A549 (cell line): ENCODE data around the gene PIF1. TPM values are rescaled to one million over a fixed set of nuclear protein-coding genes. Genes with fewer than 3 reads are reported as not detected.

ENCODE experiments used
- ATAC-seq, 2 experiments: fragments of 200-7000 bp in 1 of 2; fragments of >200 bp in 1 of 2; cut with Nextera tagmentation in 1 of 2; cut with Tn5 transposase in 1 of 2; 3 replicates each; pipeline versions ENCODE4 v1.8.0 to v1.9.1; 2018 to 2020; ENCODE audit warnings: mild to moderate bottlenecking in 1 of 2, moderate library complexity in 1 of 2
- CTCF ChIA-PET: fragments of 300-600 bp; sonication (Branson Sonifier 250); formaldehyde crosslinking; extraction: SDS; loops from one replicate; lab custom pipeline; 2021; ENCODE audit warnings: antibody characterized with exemption, inconsistent platforms; lab: Yijun Ruan, JAX
- POLR2A ChIA-PET: fragments of 350-600 bp; formaldehyde crosslinking; extraction: SDS; loops from one replicate; lab custom pipeline; 2021; ENCODE audit warnings: antibody characterized with exemption, inconsistent platforms; lab: Yijun Ruan, JAX
- DNase-seq, 2 experiments: peaks; one replicate each; pipeline versions ENCODE4 v3.0.0 to v3.0.0-alpha.2; 2011 to 2016; ENCODE audit warnings: low read depth in 1 of 2, low spot score in 1 of 2
- FAIRE-seq: peaks from 2 replicates; lab custom pipeline; 2011; peaks lifted over from hg19 to GRCh38; lab: Jason Lieb, UNC
- H3K27ac ChIP-seq, 2 experiments: fragments of >200 bp; sonication (Bioruptor Twin); formaldehyde crosslinking; 3 replicates each; pipeline ENCODE4 v1.5.1; 2016 to 2017
- H3K4me1 ChIP-seq: fragments of >200 bp; sonication (Bioruptor Twin); formaldehyde crosslinking; 3 replicates; pipeline ENCODE4 v1.6.1; 2016
- H3K4me2 ChIP-seq: fragments of >200 bp; sonication (Bioruptor Twin); formaldehyde crosslinking; 3 replicates; pipeline ENCODE4 v1.6.1; 2016
- H3K4me3 ChIP-seq: fragments of >200 bp; sonication (Bioruptor Twin); formaldehyde crosslinking; 3 replicates; pipeline ENCODE4 v1.5.1; 2016
- H3K9me3 ChIP-seq: fragments of >200 bp; sonication (Bioruptor Twin); formaldehyde crosslinking; 3 replicates; pipeline ENCODE4 v1.6.1; 2016
- BCL3 ChIP-seq: fragments of >200 bp; sonication (Bioruptor Twin); formaldehyde crosslinking; IDR thresholded peaks from 3 replicates; pipeline ENCODE4 v1.6.1; 2016
- BHLHE40 ChIP-seq: IDR thresholded peaks from 2 replicates; pipeline ENCODE4 v1.6.1; 2012; ENCODE audit warnings: low read depth, low read length, inconsistent platforms
- CHD4 ChIP-seq: fragments of 200-600 bp; sonication (generic); IDR thresholded peaks from 2 replicates; pipeline ENCODE4 v1.6.1; 2016; ENCODE audit warnings: antibody characterized with exemption, mild to moderate bottlenecking, borderline replicate concordance
- EHF ChIP-seq: fragments of 250-450 bp; sonication (Bioruptor Pico); IDR thresholded peaks from 2 replicates; pipeline ENCODE4 v1.5.0; 2020; ENCODE audit warnings: mild to moderate bottlenecking
- EP300 ChIP-seq, 2 experiments: fragments of >200 bp; sonication (Bioruptor Twin); formaldehyde crosslinking; IDR thresholded peaks; 2 replicates in 1 of 2; 3 replicates in 1 of 2; pipeline ENCODE4 v1.6.1; 2016 to 2017
- FOSB ChIP-seq: fragments of 250-450 bp; sonication (Bioruptor Pico); IDR thresholded peaks from 2 replicates; pipeline ENCODE4 v1.5.0; 2020; ENCODE audit warnings: mild to moderate bottlenecking, moderate library complexity
- GATA3 ChIP-seq: IDR thresholded peaks from 2 replicates; pipeline ENCODE4 v1.6.1; 2012; ENCODE audit warnings: borderline replicate concordance
- HDAC2 ChIP-seq: fragments of 200-600 bp; sonication (generic); IDR thresholded peaks from 2 replicates; pipeline ENCODE4 v1.6.1; 2016
- HES2 ChIP-seq: fragments of >200 bp; sonication (Bioruptor Twin); formaldehyde crosslinking; IDR thresholded peaks from 2 replicates; pipeline ENCODE4 v1.6.1; 2016
- HOXA7 ChIP-seq: fragments of 250-450 bp; sonication (Bioruptor Pico); IDR thresholded peaks from 2 replicates; pipeline ENCODE4 v1.5.0; 2020; ENCODE audit warnings: mild to moderate bottlenecking, moderate library complexity
- HOXB13 ChIP-seq: fragments of 250-450 bp; sonication (Bioruptor Pico); IDR thresholded peaks from 2 replicates; pipeline ENCODE4 v1.5.0; 2020; ENCODE audit warnings: low read depth, mild to moderate bottlenecking, moderate library complexity
- HOXB5 ChIP-seq: fragments of 250-450 bp; sonication (Bioruptor Pico); IDR thresholded peaks from 2 replicates; pipeline ENCODE4 v1.5.0; 2020; ENCODE audit warnings: mild to moderate bottlenecking, moderate library complexity
- JUN ChIP-seq, 2 experiments: fragments of >200 bp; sonication (Bioruptor Twin); formaldehyde crosslinking; IDR thresholded peaks; 2 replicates in 1 of 2; 3 replicates in 1 of 2; pipeline ENCODE4 v1.6.1; 2016 to 2017
- NFE2L2 ChIP-seq: fragments of 150-350 bp; conservative IDR thresholded peaks from 2 replicates; pipeline ENCODE4 v1.6.1; 2014; ENCODE audit warnings: low read length
- NR3C1 ChIP-seq: fragments of >200 bp; sonication (Bioruptor Twin); formaldehyde crosslinking; IDR thresholded peaks from 3 replicates; pipeline ENCODE4 v1.6.1; 2017
- PHF8 ChIP-seq: fragments of 200-600 bp; sonication (generic); IDR thresholded peaks from 2 replicates; pipeline ENCODE4 v1.6.1; 2016; ENCODE audit warnings: low read depth, mild to moderate bottlenecking, antibody characterized with exemption, moderate library complexity, borderline replicate concordance
- POLR2A ChIP-seq: IDR thresholded peaks from 2 replicates; pipeline ENCODE4 v1.6.1; 2012; ENCODE audit warnings: mild to moderate bottlenecking, low read length
- RCOR1 ChIP-seq: fragments of 150-350 bp; IDR thresholded peaks from 2 replicates; pipeline ENCODE4 v1.6.1; 2014; ENCODE audit warnings: antibody characterized with exemption, low read length, low read depth
- RNF2 ChIP-seq: fragments of 200-600 bp; sonication (generic); IDR thresholded peaks from 2 replicates; pipeline ENCODE4 v1.6.1; 2016; ENCODE audit warnings: low read depth, mild to moderate bottlenecking, antibody characterized with exemption, moderate library complexity, borderline replicate concordance
- SMC3 ChIP-seq: fragments of >200 bp; sonication (Bioruptor Twin); formaldehyde crosslinking; IDR thresholded peaks from 3 replicates; pipeline ENCODE4 v1.6.1; 2018; ENCODE audit warnings: inconsistent platforms
- TFCP2L1 ChIP-seq: fragments of 250-450 bp; sonication (Bioruptor Pico); IDR thresholded peaks from 2 replicates; pipeline ENCODE4 v1.5.0; 2021; ENCODE audit warnings: mild to moderate bottlenecking
- ZNF302 ChIP-seq: fragments of 250-450 bp; sonication (Bioruptor Pico); IDR thresholded peaks from 2 replicates; pipeline ENCODE4 v1.9.0; 2021; ENCODE audit warnings: inconsistent platforms, mild to moderate bottlenecking, moderate library complexity
- WGBS: methylation state at CpG from one replicate; pipeline ENCODE4 v1.1.6; 2017; ENCODE audit errors: missing lambda C conversion rate; 5-methylcytosine and 5-hydroxymethylcytosine counted together
- polyA plus RNA-seq, 4 experiments: library from polyadenylated mRNA; depleted of rRNA in 3 of 4; stranded (reverse); fragments of >200 nt; fragmentation: RNase III in 1 of 4; extraction: RNeasy Plus Mini Kit Qiagen cat#74134 plus additional on column Dnase treatment in 1 of 4; gene quantifications; 2 replicates in 3 of 4; 3 replicates in 1 of 4; pipeline ENCODE4 v1.2.3, GENCODE V29; 2011 to 2017

Gene PIF1
- polyA plus RNA-seq, 2 of the 4 experiments (the other 2 are of a cell fraction) = 8.5 to 24.9 TPM

- TF ChIP-seq BHLHE40 (no peak), RNF2 (no peak)
- TF ChIP-seq, all 56 proteins: peak for 0
These were observed 17.6 kb upstream of the PIF1 start (continued) for GRCh38 chr15:64842986-64843561.

GRCh38 chr15:64842096-64842939 lies 16.9 kb upstream of the PIF1 start:
- H3K4me3 ChIP-seq = peak overlapping the region; percentile 70
- ATAC-seq = peak in 1 of 2 experiments; percentile 5; a peak in 4 of 6 replicates
- no peaks in the 10 kb centered on the region for H3K9me3 ChIP-seq
- 33% methylated on average over 24 of the region's 26 CpGs for WGBS
- ChIA-PET POLR2A (interaction anchor here (1.2 kb wide), 1 partner anchor 9 kb away, joined by 3 read pairs; no protein-coding TSS in a partner anchor), CTCF (interaction anchor here (1.0 kb wide), 2 partner anchors 9 to 15 kb away, joined by 3 to 7 read pairs; no protein-coding TSS in a partner anchor)
- DNase-seq = peak; percentile 29 to 44
- peak overlapping the region; percentile 90 for H3K4me2 ChIP-seq
- H3K27ac ChIP-seq = peak overlapping the region; percentile 82 to 95
- peaks cover 13% of the 10 kb centered on the region; the same call in 2 of the 3 replicates for H3K4me1 ChIP-seq
- peak; percentile 39; the same call in 1 of the 2 replicates for TF ChIP-seq NFE2L2
- peak; percentile 48; the same call in 1 of the 2 replicates for TF ChIP-seq PHF8
- TF ChIP-seq CHD4 = no peak
- TF ChIP-seq NR3C1 = no peak
- FAIRE-seq = no peak

GRCh38 chr15:64841344-64842095 lies 16.1 kb upstream of the PIF1 start, which contains the start of gene PLEKHO2:
Gene PLEKHO2 (plus strand): TSS chr15:64841915. CDS start chr15:64842017, 102 bp downstream.
- ATAC-seq (peak; percentile 87 to 97), DNase-seq (peak; percentile 93 to 99), FAIRE-seq (no peak)
- ChIA-PET POLR2A (interaction anchor here (0.6 to 1.8 kb wide), 5 partner anchors 10 to 149 kb away, joined by 6 to 12 read pairs (median 9); partner anchors contain the start of genes ANKDD1A, PIF1 and SPG21), CTCF (interaction anchor here (0.5 to 3.7 kb wide), 7 partner anchors 11 to 154 kb away, joined by 3 to 20 read pairs (median 5); no protein-coding TSS in a partner anchor)
- 0% methylated on average over 3 of the region's 75 CpGs for WGBS
- Histone ChIP-seq H3K27ac (peak within 1 kb of the TSS; percentile 82 to 95), H3K4me1 (peaks cover 13% of the 10 kb centered on the region; the same call in 2 of the 3 replicates), H3K4me3 (peak within 1 kb of the TSS; percentile 70), H3K4me2 (peak within 1 kb of the TSS; percentile 91), H3K9me3 (no peaks in the 10 kb centered on the region)
- TF ChIP-seq TFCP2L1 (CRISPR knock-in tag) (peak; percentile 67; the same call in 1 of the 2 replicates), EP300 (IDR thresholded peaks at IDR 0.05) (no peak), SMC3 (0 out of 3 replicates have a peak, but pooled peaks have one; percentile 15), BCL3 (peak; percentile 26; the same call in 1 of the 3 replicates), HES2 (no peak), RCOR1 (no peak), RNF2 (no peak), GATA3 (no peak), FOSB (no peak), HOXB13 (CRISPR knock-in tag) (no peak), JUN (IDR thresholded peaks at IDR 0.05) (peak in 1 of 2 experiments; percentile 84; a peak in 3 of 5 replicates), EHF (CRISPR knock-in tag) (no peak), ZNF302 (no peak), HOXB5 (no peak), HOXA7 (CRISPR knock-in tag) (no peak), HDAC2 (no peak), POLR2A (peak; percentile 76)
